ENCODE measurements around the gene FLT1. TPM values are rescaled to one million over a fixed set of nuclear protein-coding genes. Genes with fewer than 3 reads are reported as not detected.

The FLT1 gene
- total and polyA plus RNA-seq, 2 of the 13 experiments (the other 11 are each of a cell fraction or from before 2014, with no cell fraction given) = 0.02 TPM; not detected in 1

DNA sequence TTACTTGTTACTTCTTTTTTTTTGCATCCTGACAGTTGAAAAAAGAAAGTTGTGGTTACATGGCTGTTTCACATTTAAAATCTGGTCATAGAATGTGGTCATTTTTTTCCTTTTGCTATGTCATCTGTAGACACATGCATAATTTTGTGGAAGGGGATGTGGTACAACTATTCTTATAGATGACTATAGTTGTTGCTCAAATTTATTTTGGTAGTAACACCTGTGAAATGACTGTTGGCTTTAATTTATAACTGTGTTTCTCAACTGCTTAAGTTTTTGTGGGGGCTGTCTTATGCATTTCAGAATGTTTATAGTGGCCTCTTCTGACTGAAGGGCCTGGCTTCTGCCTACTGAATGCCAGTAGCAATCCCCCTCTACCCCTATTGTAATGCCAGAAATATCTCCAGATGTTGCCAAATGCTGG lies 226.1 kb downstream of the FLT1 start:
- H3K27ac ChIP-seq (ENCODE audit: extremely low read length, insufficient read depth, low read length) = no peak overlapping the region
- no peaks in the 10 kb centered on the region for H3K79me2 ChIP-seq (ENCODE audit: insufficient read depth, low read length)
- H3K4me1 ChIP-seq (ENCODE audit: insufficient read depth, low read length) = no peaks in the 10 kb centered on the region
- no peak overlapping the region for H2AFZ ChIP-seq (ENCODE audit: low read length)
- CTCF ChIA-PET (ENCODE audit: low intra/inter-chr PET ratio, low total read pairs) = no interaction called here
- POLR2A ChIA-PET = no interaction called here
- H3K4me3 ChIP-seq (replicated peaks in 1 of 3; ENCODE audit: insufficient read depth in 1 of 3, low read depth in 2 of 3, low read length in 3 of 3) = no peak overlapping the region
- H3K27me3 ChIP-seq (ENCODE audit: control insufficient read depth in 1 of 2, insufficient read depth in 2 of 2, low read length in 2 of 2) = no peaks in the 10 kb centered on the region
- no peaks in the 10 kb centered on the region for H3K9me3 ChIP-seq (ENCODE audit: low read length)
- ATAC-seq (no peak), FAIRE-seq (no peak), DNase-seq (ENCODE audit: low spot score) (no peak)
- H4K20me1 ChIP-seq (ENCODE audit: insufficient read depth, low read length) = no peaks in the 10 kb centered on the region
- TF ChIP-seq, protein P1, sequence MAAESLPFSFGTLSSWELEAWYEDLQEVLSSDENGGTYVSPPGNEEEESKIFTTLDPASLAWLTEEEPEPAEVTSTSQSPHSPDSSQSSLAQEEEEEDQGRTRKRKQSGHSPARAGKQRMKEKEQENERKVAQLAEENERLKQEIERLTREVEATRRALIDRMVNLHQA (CRISPR knock-in tag; IDR thresholded peaks at IDR 0.05) = no peak
- TF ChIP-seq ZFP90 (CRISPR knock-in tag; IDR thresholded peaks at IDR 0.05; ENCODE audit: borderline replicate concordance) (no peak), SMAD9 (CRISPR knock-in tag; IDR thresholded peaks at IDR 0.05) (no peak), ZNF616 (CRISPR knock-in tag; IDR thresholded peaks at IDR 0.05; ENCODE audit: low read depth) (no peak), IKZF1 (IDR thresholded peaks at IDR 0.05) (no peak), ARHGAP35 (CRISPR knock-in tag; IDR thresholded peaks at IDR 0.05; ENCODE audit: borderline replicate concordance) (no peak), ZNF207 (IDR thresholded peaks at IDR 0.05; ENCODE audit: borderline replicate concordance) (no peak), ZNF614 (CRISPR knock-in tag; IDR thresholded peaks at IDR 0.05; ENCODE audit: borderline replicate concordance) (no peak), SUZ12 (IDR thresholded peaks at IDR 0.05; ENCODE audit: low read depth, low read length) (no peak), SPEN (CRISPR knock-in tag; IDR thresholded peaks at IDR 0.05; ENCODE audit: low read depth) (no peak), KMT2A (CRISPR knock-in tag; IDR thresholded peaks at IDR 0.05) (no peak), ASH2L (IDR thresholded peaks at IDR 0.05; ENCODE audit: insufficient read length, low read depth, low read length) (no peak), SALL2 (CRISPR knock-in tag; IDR thresholded peaks at IDR 0.05) (no peak)
- TF ChIP-seq, protein P2, sequence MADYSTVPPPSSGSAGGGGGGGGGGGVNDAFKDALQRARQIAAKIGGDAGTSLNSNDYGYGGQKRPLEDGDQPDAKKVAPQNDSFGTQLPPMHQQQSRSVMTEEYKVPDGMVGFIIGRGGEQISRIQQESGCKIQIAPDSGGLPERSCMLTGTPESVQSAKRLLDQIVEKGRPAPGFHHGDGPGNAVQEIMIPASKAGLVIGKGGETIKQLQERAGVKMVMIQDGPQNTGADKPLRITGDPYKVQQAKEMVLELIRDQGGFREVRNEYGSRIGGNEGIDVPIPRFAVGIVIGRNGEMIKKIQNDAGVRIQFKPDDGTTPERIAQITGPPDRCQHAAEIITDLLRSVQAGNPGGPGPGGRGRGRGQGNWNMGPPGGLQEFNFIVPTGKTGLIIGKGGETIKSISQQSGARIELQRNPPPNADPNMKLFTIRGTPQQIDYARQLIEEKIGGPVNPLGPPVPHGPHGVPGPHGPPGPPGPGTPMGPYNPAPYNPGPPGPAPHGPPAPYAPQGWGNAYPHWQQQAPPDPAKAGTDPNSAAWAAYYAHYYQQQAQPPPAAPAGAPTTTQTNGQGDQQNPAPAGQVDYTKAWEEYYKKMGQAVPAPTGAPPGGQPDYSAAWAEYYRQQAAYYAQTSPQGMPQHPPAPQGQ (CRISPR knock-in tag; IDR thresholded peaks at IDR 0.05; ENCODE audit: borderline replicate concordance) = no peak
- TF ChIP-seq, protein P3, sequence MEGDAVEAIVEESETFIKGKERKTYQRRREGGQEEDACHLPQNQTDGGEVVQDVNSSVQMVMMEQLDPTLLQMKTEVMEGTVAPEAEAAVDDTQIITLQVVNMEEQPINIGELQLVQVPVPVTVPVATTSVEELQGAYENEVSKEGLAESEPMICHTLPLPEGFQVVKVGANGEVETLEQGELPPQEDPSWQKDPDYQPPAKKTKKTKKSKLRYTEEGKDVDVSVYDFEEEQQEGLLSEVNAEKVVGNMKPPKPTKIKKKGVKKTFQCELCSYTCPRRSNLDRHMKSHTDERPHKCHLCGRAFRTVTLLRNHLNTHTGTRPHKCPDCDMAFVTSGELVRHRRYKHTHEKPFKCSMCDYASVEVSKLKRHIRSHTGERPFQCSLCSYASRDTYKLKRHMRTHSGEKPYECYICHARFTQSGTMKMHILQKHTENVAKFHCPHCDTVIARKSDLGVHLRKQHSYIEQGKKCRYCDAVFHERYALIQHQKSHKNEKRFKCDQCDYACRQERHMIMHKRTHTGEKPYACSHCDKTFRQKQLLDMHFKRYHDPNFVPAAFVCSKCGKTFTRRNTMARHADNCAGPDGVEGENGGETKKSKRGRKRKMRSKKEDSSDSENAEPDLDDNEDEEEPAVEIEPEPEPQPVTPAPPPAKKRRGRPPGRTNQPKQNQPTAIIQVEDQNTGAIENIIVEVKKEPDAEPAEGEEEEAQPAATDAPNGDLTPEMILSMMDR (CRISPR knock-in tag; IDR thresholded peaks at IDR 0.05) = no peak
- no peak overlapping the region for H3K4me2 ChIP-seq (ENCODE audit: low read depth, low read length)
- peaks cover 2 to 30% of the 10 kb centered on the region in 2 experiments; a peak in 2 of 5 replicates for H3K36me3 ChIP-seq (replicated peaks in 1 of 2; ENCODE audit: control insufficient read depth in 1 of 2, insufficient read depth in 2 of 2, low read length in 2 of 2)
- intact Hi-C loops (cut with micrococcal nuclease; ENCODE audit: unreplicated experiment) (no loop called here), in situ Hi-C loops (cut with HindIII; ENCODE audit: extremely low pct_ligation_motif_present, low pct_unique_long_range_greater_than_20kb) (no loop called here)
- no peak overlapping the region for H3K9ac ChIP-seq (ENCODE audit: insufficient read depth, low read depth, low read length)
- BruUV-seq (replicated peaks) = no TSS peak
